ENCODE results near the gene LSM6.

The LSM6 gene

GRCh38 chr4:146222313-146222712 lies 46.8 kb downstream of the LSM6 start:
- H3K4me3 ChIP-seq (IDR thresholded peaks at IDR 0.05; ENCODE audit: insufficient read depth, low read depth, low read length) = no peak overlapping the region

GRCh38 chr4:146224326-146224966 lies 48.9 kb downstream of the LSM6 start:
- H3K36me3 ChIP-seq (ENCODE audit: insufficient read depth) = no peaks in the 10 kb centered on the region
- no peak overlapping the region for H3K4me3 ChIP-seq (IDR thresholded peaks at IDR 0.05; ENCODE audit: insufficient read depth, low read depth, low read length)
- TF ChIP-seq, protein P1, sequence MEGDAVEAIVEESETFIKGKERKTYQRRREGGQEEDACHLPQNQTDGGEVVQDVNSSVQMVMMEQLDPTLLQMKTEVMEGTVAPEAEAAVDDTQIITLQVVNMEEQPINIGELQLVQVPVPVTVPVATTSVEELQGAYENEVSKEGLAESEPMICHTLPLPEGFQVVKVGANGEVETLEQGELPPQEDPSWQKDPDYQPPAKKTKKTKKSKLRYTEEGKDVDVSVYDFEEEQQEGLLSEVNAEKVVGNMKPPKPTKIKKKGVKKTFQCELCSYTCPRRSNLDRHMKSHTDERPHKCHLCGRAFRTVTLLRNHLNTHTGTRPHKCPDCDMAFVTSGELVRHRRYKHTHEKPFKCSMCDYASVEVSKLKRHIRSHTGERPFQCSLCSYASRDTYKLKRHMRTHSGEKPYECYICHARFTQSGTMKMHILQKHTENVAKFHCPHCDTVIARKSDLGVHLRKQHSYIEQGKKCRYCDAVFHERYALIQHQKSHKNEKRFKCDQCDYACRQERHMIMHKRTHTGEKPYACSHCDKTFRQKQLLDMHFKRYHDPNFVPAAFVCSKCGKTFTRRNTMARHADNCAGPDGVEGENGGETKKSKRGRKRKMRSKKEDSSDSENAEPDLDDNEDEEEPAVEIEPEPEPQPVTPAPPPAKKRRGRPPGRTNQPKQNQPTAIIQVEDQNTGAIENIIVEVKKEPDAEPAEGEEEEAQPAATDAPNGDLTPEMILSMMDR (conservative IDR thresholded peaks at IDR 0.05; ENCODE audit: low read depth, low read length) = no peak
- no peak overlapping the region for H3K9ac ChIP-seq
- no peaks in the 10 kb centered on the region for H3K27me3 ChIP-seq (ENCODE audit: insufficient read depth, low read depth)
- no peaks in the 10 kb centered on the region for H3K79me2 ChIP-seq (ENCODE audit: insufficient read depth, low read depth)
- H3K4me2 ChIP-seq = no peak overlapping the region
- H4K20me1 ChIP-seq (ENCODE audit: insufficient read depth) = no peaks in the 10 kb centered on the region
- no peak overlapping the region for H2AFZ ChIP-seq (ENCODE audit: low read depth)
- no peaks in the 10 kb centered on the region for H3K4me1 ChIP-seq (ENCODE audit: low read depth, poor library complexity, severe bottlenecking)
- no peak overlapping the region for H3K27ac ChIP-seq

More at GRCh38 chr4:146222313-146222712, 46.8 kb downstream of the LSM6 start:
- H3K27me3 ChIP-seq (ENCODE audit: insufficient read depth, low read depth) = no peaks in the 10 kb centered on the region
- H3K27ac ChIP-seq = no peak overlapping the region
- H3K9ac ChIP-seq = no peak overlapping the region
- H3K4me1 ChIP-seq (ENCODE audit: low read depth, poor library complexity, severe bottlenecking) = no peaks in the 10 kb centered on the region
- no peaks in the 10 kb centered on the region for H3K79me2 ChIP-seq (ENCODE audit: insufficient read depth, low read depth)
- no peaks in the 10 kb centered on the region for H3K36me3 ChIP-seq (ENCODE audit: insufficient read depth)
- TF ChIP-seq, protein P1 (conservative IDR thresholded peaks at IDR 0.05; ENCODE audit: low read depth, low read length) = no peak
- no peak overlapping the region for H3K4me2 ChIP-seq
- H4K20me1 ChIP-seq (ENCODE audit: insufficient read depth) = no peaks in the 10 kb centered on the region
- H2AFZ ChIP-seq (ENCODE audit: low read depth) = no peak overlapping the region

GRCh38 chr4:146229406-146229805 lies 53.9 kb downstream of the LSM6 start:
- Histone ChIP-seq H3K27me3 (ENCODE audit: insufficient read depth, low read depth) (no peaks in the 10 kb centered on the region), H3K4me2 (no peak overlapping the region), H3K79me2 (ENCODE audit: insufficient read depth, low read depth) (no peaks in the 10 kb centered on the region), H3K4me1 (ENCODE audit: low read depth, poor library complexity, severe bottlenecking) (no peaks in the 10 kb centered on the region), H3K4me3 (IDR thresholded peaks at IDR 0.05; ENCODE audit: insufficient read depth, low read depth, low read length) (no peak overlapping the region), H3K36me3 (ENCODE audit: insufficient read depth) (no peaks in the 10 kb centered on the region), H2AFZ (ENCODE audit: low read depth) (no peak overlapping the region), H3K9ac (no peak overlapping the region), H4K20me1 (ENCODE audit: insufficient read depth) (no peaks in the 10 kb centered on the region), H3K27ac (no peak overlapping the region)
- TF ChIP-seq, protein P1 (conservative IDR thresholded peaks at IDR 0.05; ENCODE audit: low read depth, low read length) = no peak

- TF ChIP-seq, protein P1 (conservative IDR thresholded peaks at IDR 0.05; ENCODE audit: low read depth, low read length) = no peak
- no peak overlapping the region for H3K9ac ChIP-seq
- no peaks in the 10 kb centered on the region for H3K27me3 ChIP-seq (ENCODE audit: insufficient read depth, low read depth)
- H3K79me2 ChIP-seq (ENCODE audit: insufficient read depth, low read depth) = no peaks in the 10 kb centered on the region
- H3K4me1 ChIP-seq (ENCODE audit: low read depth, poor library complexity, severe bottlenecking) = no peaks in the 10 kb centered on the region
- no peak overlapping the region for H3K27ac ChIP-seq
- no peaks in the 10 kb centered on the region for H3K36me3 ChIP-seq (ENCODE audit: insufficient read depth)
- no peaks in the 10 kb centered on the region for H4K20me1 ChIP-seq (ENCODE audit: insufficient read depth)
- no peak overlapping the region for H2AFZ ChIP-seq (ENCODE audit: low read depth)
- H3K4me3 ChIP-seq (IDR thresholded peaks at IDR 0.05; ENCODE audit: insufficient read depth, low read depth, low read length) = no peak overlapping the region
- H3K4me2 ChIP-seq = no peak overlapping the region
Measured at GRCh38 chr4:146232131-146232722, 56.7 kb downstream of the LSM6 start.

Measured in KMS-11 (cell line).